Measurements from ENCODE around the gene IFIT2.
"Not testable (repeated sequence)": the region's sequence is repeated elsewhere in the genome, so short reads cannot be mapped to it uniquely, and the experiment has no call there.

The IFIT2 gene

DNA sequence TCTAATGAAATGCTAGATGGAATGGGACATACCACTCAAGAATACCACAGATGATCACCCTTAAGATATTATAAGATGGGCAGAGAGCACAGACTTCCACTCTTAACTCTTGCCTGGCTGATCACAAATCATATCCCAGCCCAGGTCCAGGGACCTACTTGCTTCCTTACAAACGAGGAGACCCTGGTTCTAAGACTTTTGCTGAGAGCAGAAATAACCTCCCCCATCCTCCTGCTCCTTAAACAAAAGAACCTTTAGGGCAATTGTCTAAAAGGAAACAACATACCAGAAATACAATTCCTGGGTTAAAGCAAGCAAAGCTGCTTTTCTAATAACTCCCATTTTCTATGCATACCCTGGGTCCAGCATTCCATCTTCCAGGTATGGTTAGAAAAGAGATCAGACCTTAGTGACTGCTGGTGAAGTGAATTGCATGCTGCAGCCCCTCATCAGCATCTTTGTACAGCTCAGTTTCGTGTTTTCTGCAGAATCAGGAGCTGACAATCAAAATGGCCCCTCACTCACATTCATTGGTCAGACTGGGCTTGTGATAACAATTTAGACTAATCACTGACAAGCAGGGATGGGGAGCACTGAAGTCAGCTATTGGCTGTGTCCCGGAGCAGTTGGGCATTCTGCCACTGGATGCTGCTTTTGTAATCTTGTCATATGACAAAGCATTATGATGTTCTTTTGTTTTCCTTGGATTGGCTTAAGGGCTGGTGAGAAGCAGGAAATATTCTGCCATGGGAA is 40.5 kb downstream of the IFIT2 start:
- DNase-seq (ENCODE audit: low read depth) = no peak

DNA sequence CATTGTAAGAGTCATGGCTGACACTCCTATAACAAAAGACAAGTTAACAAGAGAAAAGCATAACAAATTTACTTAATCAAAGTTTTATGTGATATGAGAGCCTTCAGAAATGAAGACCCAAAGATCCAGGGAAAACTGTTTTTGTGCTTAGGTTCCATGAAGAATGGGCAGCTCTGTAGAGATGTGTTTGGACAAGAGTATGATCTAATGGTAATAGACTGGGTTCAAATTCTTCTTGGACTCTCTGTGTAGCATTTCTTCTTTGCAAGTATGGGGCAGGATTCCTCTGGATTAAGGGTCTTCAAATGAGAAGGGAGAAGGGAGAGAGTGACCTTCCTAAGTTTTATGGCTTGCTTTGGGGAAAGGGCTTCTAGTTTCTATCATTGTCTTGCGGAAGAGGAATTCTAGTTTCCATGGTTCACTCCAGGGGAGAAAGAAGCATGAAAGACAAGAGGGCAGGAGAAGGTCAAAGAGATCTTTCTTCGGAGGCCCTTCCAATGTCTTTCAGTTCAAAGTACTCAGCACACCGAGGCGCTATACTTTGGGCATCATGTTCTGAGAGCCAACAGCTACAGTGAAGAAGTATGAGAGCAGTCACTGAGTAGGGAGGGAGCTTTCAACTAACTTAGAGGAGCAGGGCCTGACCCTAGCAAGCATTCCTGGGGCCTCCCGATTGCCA is 41.4 kb downstream of the IFIT2 start:
- no peak for DNase-seq (ENCODE audit: low read depth)

DNA sequence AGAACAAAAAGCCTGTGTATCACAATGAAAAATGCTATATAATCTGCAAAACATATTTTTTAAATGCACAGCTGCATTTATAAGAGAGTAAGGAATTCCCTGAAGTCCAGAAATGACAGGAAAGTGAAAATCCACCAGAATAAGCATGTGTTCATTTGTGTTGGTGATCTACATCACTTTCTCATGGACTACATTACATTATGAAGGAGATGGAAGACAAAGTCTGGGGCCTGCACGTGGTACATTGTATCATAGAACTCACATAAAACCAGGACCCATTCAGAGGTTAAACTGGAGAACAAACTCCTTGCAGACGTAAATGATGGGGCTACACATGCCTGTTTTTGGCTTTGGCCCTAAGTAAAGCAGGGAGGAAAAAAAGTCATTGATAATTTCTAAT is 42.3 kb downstream of the IFIT2 start:
- DNase-seq (ENCODE audit: low read depth) = no peak

DNA sequence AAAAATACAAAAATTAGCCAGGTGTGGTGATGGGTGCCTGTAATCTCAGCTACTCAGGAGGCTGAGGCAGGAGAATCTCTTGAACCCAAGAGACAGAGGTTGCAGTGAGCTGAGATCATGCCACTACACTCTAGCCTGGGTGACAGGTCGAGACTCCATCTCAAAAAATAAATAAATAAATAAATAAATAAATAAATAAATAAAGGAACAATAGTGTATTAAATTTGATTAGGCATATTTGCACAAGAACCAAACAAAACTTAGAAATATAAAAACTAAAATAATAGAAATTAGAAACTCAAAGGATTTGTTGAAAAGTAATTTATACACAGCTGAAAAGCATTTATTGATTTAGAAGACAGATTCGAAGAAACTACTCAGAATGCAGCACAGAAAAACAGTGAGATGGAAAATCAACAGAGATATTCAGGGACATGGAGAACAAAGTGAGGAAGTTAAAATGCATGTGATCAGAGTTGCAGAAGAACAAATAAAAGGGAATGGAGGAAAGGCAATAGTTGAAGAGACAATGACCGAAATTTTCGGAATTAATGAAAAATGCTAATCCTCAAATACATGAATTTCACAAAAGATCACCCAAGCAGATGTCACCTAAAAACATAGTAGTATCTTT is 43.6 kb downstream of the IFIT2 start:
- DNase-seq (ENCODE audit: low read depth) = no peak

DNA sequence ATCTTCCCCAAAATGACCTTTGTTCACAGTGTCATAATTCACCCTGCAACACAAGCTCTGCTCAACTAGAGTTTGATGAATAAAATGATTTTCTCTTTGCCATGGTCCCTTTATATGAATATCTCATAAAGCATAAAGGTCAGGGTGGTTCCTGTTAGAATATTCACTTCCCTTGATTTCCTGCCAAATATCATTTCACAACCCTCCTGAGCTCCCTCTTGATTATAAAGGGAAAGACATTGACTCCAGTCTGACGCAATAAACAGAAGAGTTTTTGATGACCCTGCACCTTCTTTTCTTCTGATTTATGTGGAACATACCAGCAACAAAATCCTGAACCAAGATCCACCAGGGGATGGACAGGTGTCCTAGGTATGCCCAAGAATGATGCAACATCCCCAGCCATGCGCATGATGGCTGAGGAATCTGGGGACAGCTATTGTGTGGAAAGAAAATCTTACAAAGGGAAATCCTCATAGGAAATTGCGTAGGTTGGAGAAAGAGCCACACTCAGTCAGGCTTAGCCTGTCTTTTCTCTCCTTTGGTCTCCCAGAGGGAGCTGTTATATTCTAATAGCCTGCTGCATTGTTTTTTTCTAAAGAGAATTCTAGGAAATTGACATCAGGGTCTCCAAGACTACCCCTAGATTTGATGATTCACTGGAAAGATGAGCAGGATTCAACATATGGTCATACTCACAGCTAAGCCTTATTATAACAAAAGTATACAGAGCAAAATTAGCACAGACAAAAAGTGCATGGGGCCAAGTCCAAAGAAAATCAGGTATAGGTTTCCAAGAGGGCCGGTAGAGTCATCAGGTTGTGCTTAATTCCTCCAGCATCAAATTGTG is 44.8 kb downstream of the IFIT2 start:
- no peak for DNase-seq (ENCODE audit: low read depth)

DNA sequence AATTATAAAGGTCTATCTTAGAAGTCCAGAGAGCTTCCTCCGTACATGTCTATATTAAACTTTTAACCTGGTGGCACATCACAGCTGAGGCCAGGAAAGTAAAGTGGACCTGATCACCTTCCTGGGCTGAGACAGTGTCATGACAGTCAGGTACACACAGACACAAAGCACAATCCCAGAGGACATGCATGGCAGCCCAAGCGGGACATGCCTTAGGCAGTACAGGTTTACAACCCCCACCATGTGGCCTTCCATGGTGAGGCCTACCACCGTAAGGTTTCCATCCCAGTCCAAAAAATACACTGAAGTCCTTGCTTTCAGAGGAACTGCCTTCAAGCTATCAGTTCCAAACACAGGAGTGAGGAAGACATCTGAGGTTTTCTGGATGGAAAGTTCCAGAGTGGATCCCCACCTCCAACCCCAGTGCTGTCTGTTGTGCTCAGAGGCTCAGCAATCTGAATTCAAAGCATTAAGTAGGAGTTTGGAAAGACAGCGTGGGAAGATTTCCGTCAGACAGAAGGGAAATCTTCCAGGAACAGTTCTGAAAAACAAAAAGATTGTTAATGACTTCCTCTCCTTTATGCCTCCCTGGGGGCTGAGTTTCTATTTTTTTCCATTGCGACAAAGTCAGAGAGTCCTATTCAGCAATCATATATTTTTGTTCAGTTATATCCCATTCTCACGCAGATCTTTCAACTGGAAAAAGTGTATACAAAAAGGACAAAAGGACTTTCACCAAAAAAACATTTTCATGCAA is 46.0 kb downstream of the IFIT2 start:
- no peak for DNase-seq (ENCODE audit: low read depth)

DNA sequence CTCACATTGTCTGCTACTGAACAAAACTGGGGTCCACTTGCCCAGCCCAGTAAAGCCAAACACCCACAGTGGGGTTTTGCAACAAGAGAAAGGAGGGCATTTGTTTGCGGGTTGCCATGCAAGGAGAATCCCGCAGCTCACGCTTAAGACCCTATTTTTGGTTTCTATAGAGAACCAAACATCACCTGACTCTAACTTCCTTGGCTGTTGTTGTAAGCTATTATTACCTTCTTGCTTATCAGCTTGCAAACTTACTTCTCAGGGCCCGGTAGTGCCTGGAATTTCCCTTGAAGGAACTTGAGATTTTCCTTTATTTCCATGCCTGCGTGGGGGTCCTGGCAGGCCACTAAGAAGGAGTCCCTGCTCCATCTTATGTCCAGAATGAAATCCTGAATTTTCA is 46.6 kb downstream of the IFIT2 start:
- no peak for DNase-seq (ENCODE audit: low read depth)

DNA sequence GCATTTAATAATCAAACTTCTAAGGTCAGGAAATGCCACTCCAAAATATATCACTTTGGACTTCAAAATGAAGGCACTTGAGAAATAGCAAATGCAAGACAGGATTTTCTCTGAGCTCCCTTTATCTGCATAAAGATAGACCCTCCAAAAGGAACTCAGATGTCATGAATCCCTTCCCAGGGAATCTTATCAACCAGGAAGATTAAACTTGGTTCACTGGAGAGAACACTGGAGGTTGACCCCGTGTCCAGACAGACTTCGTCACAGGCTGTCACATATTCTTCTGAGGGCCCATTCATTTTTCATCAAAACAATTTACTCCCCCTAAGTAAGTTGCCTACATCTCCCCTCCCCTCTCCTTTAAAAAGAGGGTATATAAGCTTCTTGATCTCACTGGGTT is 47.1 kb downstream of the IFIT2 start:
- no peak for DNase-seq (ENCODE audit: low read depth)

DNA sequence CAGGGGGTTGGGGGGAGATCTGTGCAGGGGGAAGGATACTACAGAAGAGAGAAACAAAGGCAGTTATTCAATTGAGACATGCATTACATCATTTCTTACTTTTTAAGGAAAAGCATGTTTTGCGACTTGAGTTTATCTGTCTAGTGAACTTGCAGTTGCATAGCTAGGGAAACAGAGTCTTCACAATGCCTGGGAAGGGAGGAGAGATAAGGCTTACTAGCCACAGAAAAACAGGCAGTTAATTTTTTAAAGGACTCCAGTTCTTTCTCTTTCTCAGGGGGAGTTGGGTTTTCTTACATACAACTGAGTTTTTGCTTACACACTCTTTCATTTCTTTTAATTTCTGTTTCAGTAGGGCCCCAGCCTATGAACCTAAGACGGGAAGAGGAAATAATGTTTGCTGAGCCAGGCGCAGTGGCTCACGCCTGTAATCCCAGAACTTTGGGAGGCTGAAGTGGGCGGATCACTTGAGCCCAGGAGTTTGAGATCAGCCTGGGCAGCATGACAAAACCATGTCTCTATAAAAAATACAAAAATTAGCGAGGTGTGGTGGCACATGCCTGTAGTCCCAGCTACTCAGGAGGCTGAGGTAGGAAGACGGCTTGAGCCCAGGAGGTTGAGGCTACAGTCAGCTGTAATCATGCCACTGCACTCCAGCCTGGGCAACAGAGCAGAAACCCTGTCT is 48.9 kb downstream of the IFIT2 start:
- not testable (repeated sequence) for DNase-seq (ENCODE audit: low read depth)

DNA sequence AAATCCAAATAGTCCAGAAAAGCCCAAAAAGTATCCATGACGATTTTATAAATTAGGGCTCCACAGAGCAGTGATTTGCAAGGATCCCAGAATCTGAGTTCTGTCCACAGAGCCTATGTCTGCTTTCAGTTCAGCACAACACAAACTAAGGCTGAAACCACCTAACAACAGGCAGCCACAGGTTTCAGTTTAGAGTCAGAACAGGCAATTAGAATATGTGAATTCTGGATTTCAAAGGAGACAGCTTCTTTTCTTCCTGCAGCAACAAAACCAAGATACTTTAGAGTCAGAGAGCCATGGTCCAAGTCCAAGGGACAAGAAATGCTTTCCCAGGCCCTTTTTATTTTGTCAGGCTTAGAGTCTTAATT is 49.5 kb downstream of the IFIT2 start:
- no peak for DNase-seq (ENCODE audit: low read depth)

DNA sequence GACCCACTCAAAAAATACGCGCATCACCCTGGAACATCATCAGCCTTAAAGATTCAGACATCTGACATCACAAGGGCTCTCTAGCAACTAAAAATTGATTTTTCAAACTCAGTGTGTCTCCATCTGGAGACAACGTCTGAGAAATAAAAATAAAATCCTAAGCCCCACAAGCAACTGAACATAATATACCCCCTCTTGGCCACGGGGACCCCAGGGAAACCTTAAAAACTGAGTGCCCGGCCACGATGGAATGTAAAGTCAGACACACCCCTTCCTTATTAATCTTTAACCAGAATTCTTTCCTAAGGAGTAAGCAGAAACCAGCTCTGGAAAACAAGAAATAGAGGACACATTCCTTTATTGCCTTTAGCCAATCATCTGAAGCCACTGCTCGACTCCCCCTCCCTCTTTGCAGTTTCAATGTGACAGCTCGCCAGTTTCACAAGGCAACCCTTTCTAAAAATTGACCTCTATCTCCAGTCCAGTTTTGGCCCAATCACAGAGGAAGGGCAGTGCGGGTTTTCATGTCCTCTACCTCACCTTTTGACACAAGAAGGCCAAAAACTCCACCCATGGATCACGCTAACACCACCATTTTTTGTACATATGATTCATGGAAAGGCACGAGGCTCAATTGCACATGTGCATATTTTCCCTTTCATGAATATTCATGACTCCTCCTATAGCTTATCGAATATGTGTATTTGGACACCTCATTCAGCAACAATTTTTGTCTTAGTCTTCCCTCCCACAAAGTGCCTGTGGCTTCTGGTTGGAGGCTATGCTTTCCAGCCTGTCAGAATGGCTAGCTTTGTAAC is 50.1 kb downstream of the IFIT2 start:
- no peak for DNase-seq (ENCODE audit: low read depth)

DNA sequence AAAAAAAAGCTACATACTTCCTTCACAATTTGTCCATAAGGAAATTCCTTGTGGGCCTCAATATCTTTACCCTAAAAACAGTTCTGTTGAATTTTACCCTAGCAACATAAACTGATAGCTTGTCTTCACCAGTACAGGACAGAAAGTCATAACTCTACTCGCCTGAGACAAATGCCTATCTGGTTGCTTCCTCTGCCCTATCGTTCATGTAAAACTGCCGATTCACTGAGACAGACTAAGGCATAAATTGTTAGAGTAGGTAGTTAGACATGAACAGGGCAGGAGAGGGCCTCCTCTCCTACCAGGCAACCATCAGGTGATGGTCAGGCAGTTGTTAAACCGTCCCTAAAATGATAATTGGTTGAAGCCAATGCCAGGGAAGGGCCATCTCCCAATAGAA is 51.0 kb downstream of the IFIT2 start:
- no peak for DNase-seq (ENCODE audit: low read depth)

DNA sequence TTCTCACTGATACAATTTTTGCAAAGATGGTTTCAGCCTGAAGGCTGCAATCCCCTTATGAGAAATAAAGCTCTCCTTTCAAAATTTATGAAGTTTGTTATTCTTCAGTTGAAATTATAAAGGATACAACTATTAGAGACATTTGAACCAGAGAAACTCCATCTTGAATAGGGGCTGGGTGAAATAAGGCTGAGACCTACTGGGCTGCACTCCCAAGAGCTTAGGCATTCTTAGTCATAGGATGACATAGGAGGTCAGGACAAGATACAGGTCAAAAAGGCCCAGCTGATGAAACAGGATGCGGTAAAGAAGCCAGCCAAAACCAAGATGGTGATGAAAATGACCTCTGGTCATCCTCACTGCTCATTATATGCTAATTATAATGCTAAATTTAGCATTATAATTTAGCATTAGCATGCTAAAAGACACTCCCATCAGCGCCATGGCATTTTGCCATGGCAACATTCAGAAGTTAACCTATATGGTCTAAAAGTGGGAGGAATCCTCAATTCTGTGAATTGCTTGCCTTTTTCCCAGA is 53.6 kb downstream of the IFIT2 start:
- no peak for DNase-seq (ENCODE audit: low read depth)

DNA sequence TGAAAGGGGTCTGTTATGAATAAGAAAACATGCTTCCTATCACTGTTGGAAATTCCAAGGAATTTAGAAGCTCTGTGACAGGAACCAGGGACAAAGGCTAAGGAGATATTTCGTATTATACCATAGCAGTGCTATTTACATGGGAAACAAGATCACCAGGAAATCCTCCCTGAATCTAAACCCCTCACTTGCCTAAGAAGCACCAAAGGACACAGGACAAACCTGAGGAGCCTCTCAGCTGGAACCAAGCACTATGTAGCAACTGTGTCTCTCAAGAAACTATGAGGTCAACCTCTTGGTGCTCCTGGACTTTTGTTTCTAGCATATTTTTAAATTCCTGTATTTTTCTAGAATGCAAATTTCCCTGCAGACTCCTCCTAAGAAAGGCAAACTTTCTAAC is 55.2 kb downstream of the IFIT2 start:
- no peak for DNase-seq (ENCODE audit: low read depth)

DNA sequence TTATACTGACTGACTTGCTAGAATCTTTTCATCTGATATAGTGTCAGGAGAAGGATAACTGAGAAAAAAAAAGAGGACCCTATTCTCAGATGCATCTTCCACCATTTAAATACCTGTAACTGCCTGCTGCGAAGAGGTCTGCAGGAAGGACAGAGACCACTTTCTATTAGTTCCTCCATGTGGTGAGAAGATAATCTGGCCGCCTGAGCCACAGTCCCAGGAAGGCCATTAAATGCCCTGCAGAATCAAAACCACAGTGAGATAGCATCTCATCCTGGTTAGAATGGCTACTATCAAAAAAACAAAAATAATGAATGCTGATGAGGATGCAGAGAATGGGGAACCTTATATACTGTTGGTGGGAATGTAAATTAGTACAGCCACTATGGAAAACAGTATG is 56.1 kb downstream of the IFIT2 start:
- no peak for DNase-seq (ENCODE audit: low read depth)
